HepG2 (cell line): ENCODE measurements around the gene ATP2B3. TPM values are rescaled to one million over a fixed set of nuclear protein-coding genes. Genes with fewer than 3 reads are reported as not detected.

Source experiments
- AGO1 ChIP-seq: fragments of 200-400 bp; formaldehyde crosslinking; IDR thresholded peaks from 2 replicates; pipeline ENCODE4 v1.6.1; 2017; ENCODE audit warnings: mild to moderate bottlenecking, low read depth, low read length, moderate library complexity; ENCODE audit not compliant: poor library complexity, severe bottlenecking
- AKAP8 ChIP-seq: sonication (generic); formaldehyde crosslinking; IDR thresholded peaks from 2 replicates; pipeline ENCODE4 v1.5.1; 2020; ENCODE audit warnings: mild to moderate bottlenecking, missing genetic modification reagents
- DMTF1 ChIP-seq: sonication (generic); formaldehyde crosslinking; IDR thresholded peaks from 2 replicates; pipeline ENCODE4 v1.4.0; 2020; ENCODE audit warnings: mild to moderate bottlenecking, missing genetic modification reagents
- FOSL1 ChIP-seq: sonication (generic); formaldehyde crosslinking; IDR thresholded peaks from 2 replicates; pipeline ENCODE4 v1.9.0; 2021; ENCODE audit warnings: missing genetic modification reagents, borderline replicate concordance
- GZF1 ChIP-seq: sonication (generic); formaldehyde crosslinking; IDR thresholded peaks from 2 replicates; pipeline ENCODE4 v1.5.1; 2020; ENCODE audit warnings: mild to moderate bottlenecking, missing genetic modification reagents
- HNF4A ChIP-seq: sonication (generic); formaldehyde crosslinking; IDR thresholded peaks from 2 replicates; pipeline ENCODE4 v1.4.0; 2020; ENCODE audit warnings: missing genetic modification reagents
- JDP2 ChIP-seq: sonication (generic); formaldehyde crosslinking; IDR thresholded peaks from 2 replicates; pipeline ENCODE4 v1.8.1; 2022; ENCODE audit warnings: missing genetic modification reagents, borderline replicate concordance
- NFRKB ChIP-seq: fragments of 450-650 bp; IDR thresholded peaks from 2 replicates; pipeline ENCODE4 v1.6.1; 2017
- SKIL ChIP-seq: sonication (generic); formaldehyde crosslinking; IDR thresholded peaks from 2 replicates; pipeline ENCODE4 v1.8.0; 2022; ENCODE audit warnings: missing genetic modification reagents, mild to moderate bottlenecking, moderate library complexity, borderline replicate concordance
- TEAD3 ChIP-seq: optimal IDR thresholded peaks from 2 replicates; pipeline ENCODE3; 2016; ENCODE audit warnings: borderline replicate concordance
- ZBTB43 ChIP-seq: sonication (generic); formaldehyde crosslinking; conservative IDR thresholded peaks from 2 replicates; pipeline ENCODE4 v1.4.0; 2020; ENCODE audit warnings: missing genetic modification reagents
- ZKSCAN1 ChIP-seq: fragments of 150-350 bp; IDR thresholded peaks from 2 replicates; pipeline ENCODE4 v1.6.1; 2014; ENCODE audit warnings: low read length
- ZNF18 ChIP-seq: sonication (generic); formaldehyde crosslinking; IDR thresholded peaks from 2 replicates; pipeline ENCODE4 v1.8.0; 2022; ENCODE audit warnings: mild to moderate bottlenecking, missing genetic modification reagents; ENCODE audit not compliant: insufficient replicate concordance
- ZNF343 ChIP-seq: sonication (generic); formaldehyde crosslinking; IDR thresholded peaks from 2 replicates; pipeline ENCODE4 v1.4.0; 2020; ENCODE audit warnings: mild to moderate bottlenecking, missing genetic modification reagents
- ZNF737 ChIP-seq: sonication (generic); formaldehyde crosslinking; IDR thresholded peaks from 2 replicates; pipeline ENCODE4 v1.5.0; 2020; ENCODE audit warnings: missing genetic modification reagents, mild to moderate bottlenecking, borderline replicate concordance
- ZNF782 ChIP-seq: sonication (generic); formaldehyde crosslinking; IDR thresholded peaks from 2 replicates; pipeline ENCODE4 v1.4.0; 2020; ENCODE audit warnings: missing genetic modification reagents, mild to moderate bottlenecking, borderline replicate concordance
- polyA plus RNA-seq, 8 experiments: library from polyadenylated mRNA; depleted of rRNA in 3 of 8; stranded (reverse) in 7 of 8; unstranded in 1 of 8; fragments of >200 nt; fragmentation: Illumina TruSeq in 4 of 8; extraction: Trizol in 4 of 8; gene quantifications; 2 replicates each; pipeline versions ENCODE4 v1.2.1 to v1.2.3, GENCODE V29; 2011 to 2016; ENCODE audit warnings: low read depth in 4 of 8, missing spikeins in 1 of 8, mixed read lengths in 1 of 8; ENCODE audit not compliant: insufficient read depth in 1 of 8
- total RNA-seq, 5 experiments: library from RNA; depleted of rRNA; stranded (reverse); fragments of >200 nt; fragmentation: Illumina TruSeq; extraction: Trizol; gene quantifications; 2 replicates each; pipeline ENCODE4 v1.2.3, GENCODE V29; 2016; ENCODE audit warnings: low read depth in 1 of 5
- TF ChIP-seq, protein P1 (sequence below): sonication (generic); formaldehyde crosslinking; IDR thresholded peaks from 2 replicates; pipeline ENCODE4 v1.5.1; 2020; ENCODE audit warnings: mild to moderate bottlenecking, missing genetic modification reagents, moderate library complexity

Gene ATP2B3
- total and polyA plus RNA-seq, 2 of the 13 experiments (the other 11 are each of a cell fraction or from before 2014, with no cell fraction given), result not detected

- TF ChIP-seq SKIL (CRISPR knock-in tag) (no peak), ZNF18 (CRISPR knock-in tag) (no peak), ZNF782 (no peak), AGO1 (peak; percentile 89), ZBTB43 (no peak), GZF1 (CRISPR knock-in tag) (no peak), HNF4A (CRISPR knock-in tag) (no peak), FOSL1 (CRISPR knock-in tag) (no peak), AKAP8 (CRISPR knock-in tag) (peak; percentile 91), NFRKB (no peak), ZNF343 (CRISPR knock-in tag) (no peak), ZNF737 (CRISPR knock-in tag) (no peak), DMTF1 (CRISPR knock-in tag) (no peak), TEAD3 (CRISPR knock-in tag) (no peak), JDP2 (CRISPR knock-in tag) (no peak), ZKSCAN1 (no peak)
- TF ChIP-seq, protein P1, sequence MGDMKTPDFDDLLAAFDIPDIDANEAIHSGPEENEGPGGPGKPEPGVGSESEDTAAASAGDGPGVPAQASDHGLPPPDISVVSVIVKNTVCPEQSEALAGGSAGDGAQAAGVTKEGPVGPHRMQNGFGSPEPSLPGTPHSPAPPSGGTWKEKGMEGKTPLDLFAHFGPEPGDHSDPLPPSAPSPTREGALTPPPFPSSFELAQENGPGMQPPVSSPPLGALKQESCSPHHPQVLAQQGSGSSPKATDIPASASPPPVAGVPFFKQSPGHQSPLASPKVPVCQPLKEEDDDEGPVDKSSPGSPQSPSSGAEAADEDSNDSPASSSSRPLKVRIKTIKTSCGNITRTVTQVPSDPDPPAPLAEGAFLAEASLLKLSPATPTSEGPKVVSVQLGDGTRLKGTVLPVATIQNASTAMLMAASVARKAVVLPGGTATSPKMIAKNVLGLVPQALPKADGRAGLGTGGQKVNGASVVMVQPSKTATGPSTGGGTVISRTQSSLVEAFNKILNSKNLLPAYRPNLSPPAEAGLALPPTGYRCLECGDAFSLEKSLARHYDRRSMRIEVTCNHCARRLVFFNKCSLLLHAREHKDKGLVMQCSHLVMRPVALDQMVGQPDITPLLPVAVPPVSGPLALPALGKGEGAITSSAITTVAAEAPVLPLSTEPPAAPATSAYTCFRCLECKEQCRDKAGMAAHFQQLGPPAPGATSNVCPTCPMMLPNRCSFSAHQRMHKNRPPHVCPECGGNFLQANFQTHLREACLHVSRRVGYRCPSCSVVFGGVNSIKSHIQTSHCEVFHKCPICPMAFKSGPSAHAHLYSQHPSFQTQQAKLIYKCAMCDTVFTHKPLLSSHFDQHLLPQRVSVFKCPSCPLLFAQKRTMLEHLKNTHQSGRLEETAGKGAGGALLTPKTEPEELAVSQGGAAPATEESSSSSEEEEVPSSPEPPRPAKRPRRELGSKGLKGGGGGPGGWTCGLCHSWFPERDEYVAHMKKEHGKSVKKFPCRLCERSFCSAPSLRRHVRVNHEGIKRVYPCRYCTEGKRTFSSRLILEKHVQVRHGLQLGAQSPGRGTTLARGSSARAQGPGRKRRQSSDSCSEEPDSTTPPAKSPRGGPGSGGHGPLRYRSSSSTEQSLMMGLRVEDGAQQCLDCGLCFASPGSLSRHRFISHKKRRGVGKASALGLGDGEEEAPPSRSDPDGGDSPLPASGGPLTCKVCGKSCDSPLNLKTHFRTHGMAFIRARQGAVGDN (CRISPR knock-in tag), result peak; percentile 73
These were observed 111.2 kb downstream of the ATP2B3 start (continued) for GRCh38 chrX:153628665-153629064.
